PC-9 (cell line): ENCODE measurements around the gene TTC7B. TPM values are rescaled to one million over a fixed set of nuclear protein-coding genes. Genes with fewer than 3 reads are reported as not detected.

ENCODE experiments used
- BruUV-seq: library from RNA; stranded (reverse); fragments of 400-500 nt; replicated peaks from 2 replicates; lab custom pipeline; 2021; lab: Mats Ljungman, UMichigan
- CTCF ChIA-PET: fragments of 300-600 bp; sonication (Branson Sonifier 250); formaldehyde crosslinking; loops from one replicate; lab custom pipeline; 2022; ENCODE audit warnings: antibody characterized with exemption; lab: Charles Lee
- POLR2A ChIA-PET: fragments of 300-600 bp; sonication (Branson Sonifier 250); formaldehyde crosslinking; loops from one replicate; lab custom pipeline; 2022; ENCODE audit warnings: antibody characterized with exemption; ENCODE audit not compliant: unreplicated experiment; lab: Charles Lee
- DNase-seq, 2 experiments: peaks; one replicate each; pipeline versions ENCODE4 v3.0.0 to v3.0.0-alpha.2; 2015 to 2022; ENCODE audit warnings: mixed read lengths in 1 of 2
- H2AFZ ChIP-seq: fragments of 200-600 bp; sonication (generic); 2 replicates; pipeline ENCODE4 v1.8.1; 2017; ENCODE audit warnings: antibody characterized with exemption
- H3F3A ChIP-seq: fragments of 200-600 bp; sonication (generic); 2 replicates; pipeline ENCODE4 v1.8.1; 2017; ENCODE audit warnings: antibody characterized with exemption, mild to moderate bottlenecking, low read depth; ENCODE audit not compliant: insufficient read depth
- H3K27ac ChIP-seq: fragments of 200-600 bp; sonication (generic); 2 replicates; pipeline ENCODE4 v1.6.1; 2016; ENCODE audit warnings: mixed run types
- H3K27me3 ChIP-seq: fragments of 200-600 bp; sonication (generic); 2 replicates; pipeline ENCODE4 v1.6.1; 2016; ENCODE audit warnings: low read depth, mixed run types; ENCODE audit not compliant: insufficient read depth
- H3K36me3 ChIP-seq: fragments of 200-600 bp; sonication (generic); 2 replicates; pipeline ENCODE4 v1.6.1; 2016; ENCODE audit warnings: low read depth, mixed run types
- H3K4me1 ChIP-seq: fragments of 200-600 bp; sonication (generic); replicated peaks from 2 replicates; pipeline ENCODE4 v1.6.1; 2016; ENCODE audit warnings: mixed run types; ENCODE audit not compliant: insufficient read depth
- H3K4me2 ChIP-seq: fragments of 200-600 bp; sonication (generic); 2 replicates; pipeline ENCODE4 v1.6.1; 2017; ENCODE audit warnings: mixed run types
- H3K4me3 ChIP-seq: fragments of 200-600 bp; sonication (generic); 2 replicates; pipeline ENCODE4 v1.6.1; 2016; ENCODE audit warnings: mixed run types
- H3K79me2 ChIP-seq: fragments of 200-600 bp; sonication (generic); 2 replicates; pipeline ENCODE4 v1.6.1; 2017; ENCODE audit warnings: low read depth, mixed run types
- H3K9me2 ChIP-seq: fragments of 200-600 bp; sonication (generic); 2 replicates; pipeline ENCODE4 v1.8.1; 2017; ENCODE audit warnings: mild to moderate bottlenecking; ENCODE audit not compliant: insufficient read depth
- H3K9me3 ChIP-seq: fragments of 200-600 bp; sonication (generic); 2 replicates; pipeline ENCODE4 v1.8.1; 2016; ENCODE audit warnings: low read depth; ENCODE audit not compliant: insufficient read depth
- H4K20me1 ChIP-seq: fragments of 200-600 bp; sonication (generic); 2 replicates; pipeline ENCODE4 v1.8.1; 2017; ENCODE audit not compliant: insufficient read depth
- EZH2 ChIP-seq: fragments of 200-600 bp; sonication (generic); IDR thresholded peaks from 2 replicates; pipeline ENCODE4 v1.8.0; 2017; ENCODE audit warnings: antibody characterized with exemption, low read depth
- intact Hi-C: fragments of 100-400 bp; cut with micrococcal nuclease; formaldehyde crosslinking; loops from one replicate; pipeline ENCODE4 v1.10.0; 2022; ENCODE audit not compliant: unreplicated experiment
- total RNA-seq: library from RNA; stranded (reverse); gene quantifications from 2 replicates; pipeline ENCODE4 v1.2.3, GENCODE V29; 2021
- TF ChIP-seq, protein P1 (sequence below): fragments of 200-600 bp; sonication (generic); conservative IDR thresholded peaks from 2 replicates; pipeline ENCODE4 v1.6.1; 2017; ENCODE audit warnings: mixed run types, antibody characterized with exemption, mild to moderate bottlenecking, moderate library complexity

The TTC7B gene
- total RNA-seq, 1 experiment from 2014 or later: 6.8 TPM

DNA sequence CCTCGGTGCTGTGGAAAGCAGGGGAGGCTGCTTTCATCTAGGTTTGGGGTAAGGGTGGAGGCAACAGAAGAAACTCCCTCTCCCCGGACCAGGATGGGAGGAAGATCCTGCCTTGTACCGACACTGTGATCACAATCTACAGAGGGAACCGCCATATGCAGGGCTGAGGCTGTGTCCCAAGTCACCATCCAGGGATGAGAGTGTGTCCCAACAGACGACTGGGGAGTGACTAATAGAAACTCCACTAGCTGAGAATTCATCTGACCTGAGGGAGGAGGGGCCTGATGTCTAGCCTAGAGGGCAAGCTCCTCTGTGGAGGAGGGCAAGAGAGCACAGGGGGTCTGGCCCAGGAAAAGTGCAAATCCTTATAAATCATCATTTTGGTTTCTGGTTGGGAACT lies 247.0 kb downstream of the TTC7B start:
- no peak overlapping the region for H2AFZ ChIP-seq
- ChIA-PET POLR2A (no interaction called here), CTCF (no interaction called here)
- H3K4me1 ChIP-seq: no peaks in the 10 kb centered on the region
- H3K27ac ChIP-seq: no peak overlapping the region
- no peaks in the 10 kb centered on the region for H3F3A ChIP-seq
- H3K27me3 ChIP-seq: no peaks in the 10 kb centered on the region
- TF ChIP-seq, protein P1, sequence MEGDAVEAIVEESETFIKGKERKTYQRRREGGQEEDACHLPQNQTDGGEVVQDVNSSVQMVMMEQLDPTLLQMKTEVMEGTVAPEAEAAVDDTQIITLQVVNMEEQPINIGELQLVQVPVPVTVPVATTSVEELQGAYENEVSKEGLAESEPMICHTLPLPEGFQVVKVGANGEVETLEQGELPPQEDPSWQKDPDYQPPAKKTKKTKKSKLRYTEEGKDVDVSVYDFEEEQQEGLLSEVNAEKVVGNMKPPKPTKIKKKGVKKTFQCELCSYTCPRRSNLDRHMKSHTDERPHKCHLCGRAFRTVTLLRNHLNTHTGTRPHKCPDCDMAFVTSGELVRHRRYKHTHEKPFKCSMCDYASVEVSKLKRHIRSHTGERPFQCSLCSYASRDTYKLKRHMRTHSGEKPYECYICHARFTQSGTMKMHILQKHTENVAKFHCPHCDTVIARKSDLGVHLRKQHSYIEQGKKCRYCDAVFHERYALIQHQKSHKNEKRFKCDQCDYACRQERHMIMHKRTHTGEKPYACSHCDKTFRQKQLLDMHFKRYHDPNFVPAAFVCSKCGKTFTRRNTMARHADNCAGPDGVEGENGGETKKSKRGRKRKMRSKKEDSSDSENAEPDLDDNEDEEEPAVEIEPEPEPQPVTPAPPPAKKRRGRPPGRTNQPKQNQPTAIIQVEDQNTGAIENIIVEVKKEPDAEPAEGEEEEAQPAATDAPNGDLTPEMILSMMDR: no peak
- TF ChIP-seq EZH2: no peak
- H3K9me3 ChIP-seq: no peaks in the 10 kb centered on the region
- DNase-seq: no peak
- H3K36me3 ChIP-seq: no peaks in the 10 kb centered on the region
- no peak overlapping the region for H3K4me3 ChIP-seq
- H3K79me2 ChIP-seq: no peaks in the 10 kb centered on the region
- no peak overlapping the region for H3K4me2 ChIP-seq
- intact Hi-C loops: no loop called here
- no TSS peak for BruUV-seq
- no peaks in the 10 kb centered on the region for H3K9me2 ChIP-seq
- H4K20me1 ChIP-seq: no peaks in the 10 kb centered on the region

GRCh38 chr14:90568405-90568804 lies 247.8 kb downstream of the TTC7B start:
- no peak for DNase-seq
- no peak overlapping the region for H3K4me3 ChIP-seq
- no peaks in the 10 kb centered on the region for H3K4me1 ChIP-seq
- no peaks in the 10 kb centered on the region for H3K9me3 ChIP-seq
- no peaks in the 10 kb centered on the region for H3K79me2 ChIP-seq
- H3K27me3 ChIP-seq: no peaks in the 10 kb centered on the region
- H3K36me3 ChIP-seq: no peaks in the 10 kb centered on the region
- ChIA-PET CTCF (no interaction called here), POLR2A (no interaction called here)
- H3K4me2 ChIP-seq: no peak overlapping the region
- no peak overlapping the region for H2AFZ ChIP-seq
- no peaks in the 10 kb centered on the region for H4K20me1 ChIP-seq
- TF ChIP-seq EZH2: no peak
- TF ChIP-seq, protein P1: no peak
- intact Hi-C loops: no loop called here
- BruUV-seq: no TSS peak
- H3K27ac ChIP-seq: no peak overlapping the region
- H3F3A ChIP-seq: no peaks in the 10 kb centered on the region
- no peaks in the 10 kb centered on the region for H3K9me2 ChIP-seq

GRCh38 chr14:90567991-90568390 lies 248.2 kb downstream of the TTC7B start:
- H3F3A ChIP-seq: no peaks in the 10 kb centered on the region
- H3K27ac ChIP-seq: no peak overlapping the region
- no peak overlapping the region for H3K4me2 ChIP-seq
- no TSS peak for BruUV-seq
- no peaks in the 10 kb centered on the region for H3K27me3 ChIP-seq
- H3K4me3 ChIP-seq: no peak overlapping the region
- no peaks in the 10 kb centered on the region for H3K9me2 ChIP-seq
- no peaks in the 10 kb centered on the region for H3K36me3 ChIP-seq
- H3K4me1 ChIP-seq: no peaks in the 10 kb centered on the region
- CTCF ChIA-PET: no interaction called here
- H4K20me1 ChIP-seq: no peaks in the 10 kb centered on the region
- TF ChIP-seq, protein P1: no peak
- no peak for TF ChIP-seq EZH2
- no peak overlapping the region for H2AFZ ChIP-seq
- intact Hi-C loops: no loop called here
- POLR2A ChIA-PET: no interaction called here
- no peaks in the 10 kb centered on the region for H3K9me3 ChIP-seq
- DNase-seq: no peak
- no peaks in the 10 kb centered on the region for H3K79me2 ChIP-seq
